PFSK-1 (cell line): ENCODE measurements around the gene RAB27B.

Source experiments
- FOXP2 ChIP-seq: optimal IDR thresholded peaks from 2 replicates; pipeline ENCODE3; 2011; ENCODE audit warnings: borderline replicate concordance, control low read depth, inconsistent platforms; ENCODE audit not compliant: insufficient read depth; ENCODE audit errors: extremely low read length, extremely low read depth
- POLR2AphosphoS5 ChIP-seq: IDR thresholded peaks from 2 replicates; pipeline ENCODE4 v1.6.1; 2012; ENCODE audit warnings: low read depth, mild to moderate bottlenecking, control low read depth, low read length, moderate library complexity
- SIN3A ChIP-seq: IDR thresholded peaks from 2 replicates; pipeline ENCODE4 v1.6.1; 2012; ENCODE audit warnings: mild to moderate bottlenecking, low read length, moderate library complexity, borderline replicate concordance; ENCODE audit not compliant: insufficient read depth
- TAF1 ChIP-seq: IDR thresholded peaks from 2 replicates; pipeline ENCODE4 v1.6.1; 2012; ENCODE audit warnings: low read length, control low read depth, borderline replicate concordance; ENCODE audit not compliant: insufficient read depth
- TF ChIP-seq, protein P1 (sequence below), 2 experiments: IDR thresholded peaks; 2 replicates each; pipeline versions ENCODE4 v1.6.1 to v1.8.0; 2011 to 2012; ENCODE audit warnings: low read depth in 2 of 2, low read length in 2 of 2, control low read depth in 1 of 2, inconsistent platforms in 1 of 2, mild to moderate bottlenecking in 1 of 2, moderate library complexity in 1 of 2; ENCODE audit not compliant: insufficient read depth in 1 of 2

Gene RAB27B

DNA sequence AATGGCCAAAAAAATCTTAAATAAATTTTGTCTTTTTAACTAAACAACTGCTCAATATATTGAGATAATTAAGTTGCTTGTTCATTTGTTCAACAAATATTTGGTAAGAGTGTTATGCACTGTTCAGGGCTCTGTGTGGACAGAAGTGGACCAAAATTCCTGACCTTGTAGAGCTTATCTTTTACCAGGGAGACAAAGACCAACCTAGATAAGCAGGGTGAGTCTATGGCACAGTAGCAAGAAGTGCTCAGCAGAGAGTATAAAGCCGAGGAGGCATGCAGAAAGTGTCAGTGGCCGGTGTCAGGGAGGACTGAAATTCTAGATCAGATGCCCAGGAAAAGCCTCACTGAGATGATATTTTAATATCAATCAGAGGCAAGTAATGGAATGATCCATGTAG, 2.6 kb downstream of the RAB27B start:
- TF ChIP-seq TAF1 (no peak), FOXP2 (no peak), SIN3A (no peak)
- TF ChIP-seq, protein P1, sequence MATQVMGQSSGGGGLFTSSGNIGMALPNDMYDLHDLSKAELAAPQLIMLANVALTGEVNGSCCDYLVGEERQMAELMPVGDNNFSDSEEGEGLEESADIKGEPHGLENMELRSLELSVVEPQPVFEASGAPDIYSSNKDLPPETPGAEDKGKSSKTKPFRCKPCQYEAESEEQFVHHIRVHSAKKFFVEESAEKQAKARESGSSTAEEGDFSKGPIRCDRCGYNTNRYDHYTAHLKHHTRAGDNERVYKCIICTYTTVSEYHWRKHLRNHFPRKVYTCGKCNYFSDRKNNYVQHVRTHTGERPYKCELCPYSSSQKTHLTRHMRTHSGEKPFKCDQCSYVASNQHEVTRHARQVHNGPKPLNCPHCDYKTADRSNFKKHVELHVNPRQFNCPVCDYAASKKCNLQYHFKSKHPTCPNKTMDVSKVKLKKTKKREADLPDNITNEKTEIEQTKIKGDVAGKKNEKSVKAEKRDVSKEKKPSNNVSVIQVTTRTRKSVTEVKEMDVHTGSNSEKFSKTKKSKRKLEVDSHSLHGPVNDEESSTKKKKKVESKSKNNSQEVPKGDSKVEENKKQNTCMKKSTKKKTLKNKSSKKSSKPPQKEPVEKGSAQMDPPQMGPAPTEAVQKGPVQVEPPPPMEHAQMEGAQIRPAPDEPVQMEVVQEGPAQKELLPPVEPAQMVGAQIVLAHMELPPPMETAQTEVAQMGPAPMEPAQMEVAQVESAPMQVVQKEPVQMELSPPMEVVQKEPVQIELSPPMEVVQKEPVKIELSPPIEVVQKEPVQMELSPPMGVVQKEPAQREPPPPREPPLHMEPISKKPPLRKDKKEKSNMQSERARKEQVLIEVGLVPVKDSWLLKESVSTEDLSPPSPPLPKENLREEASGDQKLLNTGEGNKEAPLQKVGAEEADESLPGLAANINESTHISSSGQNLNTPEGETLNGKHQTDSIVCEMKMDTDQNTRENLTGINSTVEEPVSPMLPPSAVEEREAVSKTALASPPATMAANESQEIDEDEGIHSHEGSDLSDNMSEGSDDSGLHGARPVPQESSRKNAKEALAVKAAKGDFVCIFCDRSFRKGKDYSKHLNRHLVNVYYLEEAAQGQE (IDR thresholded peaks at IDR 0.05; ENCODE audit: insufficient read depth in 1 of 2, low read depth in 2 of 2, low read length in 2 of 2) = no peak

DNA sequence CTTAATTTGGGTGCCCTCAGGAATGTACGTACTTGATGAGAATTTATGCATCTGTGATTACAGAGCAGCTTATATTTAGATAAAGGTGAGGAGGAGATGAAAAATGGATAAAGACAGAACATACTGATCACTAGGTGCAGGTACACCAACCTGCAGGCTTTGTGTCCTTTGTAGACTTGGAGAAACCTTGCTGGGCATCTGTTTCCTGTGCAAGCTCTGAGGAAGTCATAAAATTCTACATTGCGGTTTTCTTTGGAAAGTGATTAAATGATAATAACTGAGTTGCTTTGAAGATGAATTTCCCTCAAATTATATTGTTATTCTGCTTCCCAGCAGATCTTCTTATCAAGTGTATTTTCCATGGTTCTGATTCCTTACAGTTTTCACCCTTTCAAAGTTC, 7.7 kb downstream of the RAB27B start:
- no peak for TF ChIP-seq FOXP2
- no peak for TF ChIP-seq SIN3A
- no peak for TF ChIP-seq TAF1
- TF ChIP-seq POLR2AphosphoS5 = no peak
- TF ChIP-seq, protein P1 (IDR thresholded peaks at IDR 0.05; ENCODE audit: insufficient read depth in 1 of 2, low read depth in 2 of 2, low read length in 2 of 2) = no peak

DNA sequence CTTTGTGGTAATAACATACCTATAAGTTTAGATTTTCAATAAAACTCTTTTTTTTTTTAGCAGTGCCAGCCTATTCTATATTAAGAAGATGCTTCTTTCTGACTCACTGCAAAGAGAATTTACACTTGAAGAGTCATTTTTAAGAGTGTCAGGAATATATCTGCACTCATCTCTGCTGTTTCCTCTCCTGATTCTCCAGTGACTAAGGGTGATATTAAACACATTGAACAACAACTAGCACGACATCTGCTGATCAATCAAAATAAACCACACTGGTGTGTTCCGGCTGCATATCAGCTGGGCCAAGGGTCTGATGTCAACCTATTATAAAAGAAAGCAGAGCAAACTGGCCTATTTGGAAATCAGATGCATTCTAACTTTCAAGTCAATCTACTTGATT, 15.0 kb downstream of the RAB27B start:
- TF ChIP-seq, protein P1 (IDR thresholded peaks at IDR 0.05; ENCODE audit: insufficient read depth in 1 of 2, low read depth in 2 of 2, low read length in 2 of 2) = no peak
- no peak for TF ChIP-seq POLR2AphosphoS5

DNA sequence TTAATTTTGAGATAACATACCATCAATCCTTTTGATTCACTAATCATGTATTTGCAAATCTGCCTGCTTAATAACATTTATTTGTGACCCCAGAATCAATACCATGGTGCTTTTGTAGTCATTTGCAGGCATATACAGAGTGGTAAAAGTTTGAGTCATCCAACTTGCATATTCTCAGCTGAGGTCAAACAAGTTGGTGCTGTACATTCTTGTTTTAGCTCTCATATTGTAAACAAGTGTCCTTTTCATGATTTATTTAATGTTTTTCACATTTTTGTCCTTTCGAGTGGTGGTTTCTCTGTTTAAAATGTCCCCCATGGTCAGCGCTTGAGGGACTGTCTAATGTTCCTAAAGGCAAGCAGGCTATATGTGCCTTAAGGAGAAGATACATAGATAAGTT, 17.5 kb downstream of the RAB27B start:
- TF ChIP-seq FOXP2 (no peak), POLR2AphosphoS5 (no peak), TAF1 (no peak), SIN3A (no peak)
- TF ChIP-seq, protein P1 (IDR thresholded peaks at IDR 0.05; ENCODE audit: insufficient read depth in 1 of 2, low read depth in 2 of 2, low read length in 2 of 2) = no peak

DNA sequence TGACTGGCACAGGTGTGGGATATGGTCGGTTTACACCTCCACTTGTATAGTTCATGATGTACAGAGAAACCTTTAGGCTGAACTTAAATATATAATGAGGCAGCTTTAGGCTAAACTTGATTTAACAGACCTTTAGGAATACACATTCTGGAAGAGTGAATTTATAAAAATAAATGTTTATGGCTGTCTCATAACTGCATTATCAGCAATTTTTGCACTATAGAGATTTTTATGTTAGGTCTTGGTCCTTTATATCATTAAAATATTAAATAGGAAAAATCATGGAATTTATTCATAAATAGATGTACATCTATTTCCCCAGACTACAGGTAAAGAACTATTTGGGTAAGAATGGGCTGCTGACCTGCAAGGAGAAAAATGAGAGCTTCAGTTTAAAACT, 19.8 kb downstream of the RAB27B start:
- TF ChIP-seq TAF1 = no peak
- TF ChIP-seq SIN3A = no peak
- TF ChIP-seq, protein P1 (IDR thresholded peaks at IDR 0.05; ENCODE audit: insufficient read depth in 1 of 2, low read depth in 2 of 2, low read length in 2 of 2) = no peak
- no peak for TF ChIP-seq FOXP2
- no peak for TF ChIP-seq POLR2AphosphoS5
